Sigmoid colon (tissue), 4 donors: ENCODE measurements around the gene YEATS2.

Experiments used
- CTCF ChIP-seq, 4 experiments: fragments of 450-650 bp in 3 of 4; fragments of 200-600 bp in 1 of 4; IDR thresholded peaks; one replicate each; pipeline ENCODE4 v1.5.1; 2016 to 2019; ENCODE audit warnings: antibody characterized with exemption in 4 of 4, mild to moderate bottlenecking in 3 of 4, moderate library complexity in 2 of 4
- POLR2AphosphoS5 ChIP-seq, 4 donors: sonication (generic); formaldehyde crosslinking; IDR thresholded peaks; one replicate each; pipeline ENCODE4 v1.6.1; 2017; ENCODE audit warnings: antibody characterized with exemption in 4 of 4

GRCh38 chr3:183816681-183817510 is 119.3 kb downstream of the YEATS2 start:
- no peak for TF ChIP-seq POLR2AphosphoS5 (IDR thresholded peaks at IDR 0.05)
- TF ChIP-seq CTCF (IDR thresholded peaks at IDR 0.05) = no peak
